Stimulated activated CD4-positive, alpha-beta T cell treated with anti-CD3 and anti-CD28 coated beads, TNF-alpha, amount 100 ng/mL, for 4 hours (primary cell): ENCODE data around the gene ARHGAP27.
"Not testable (repeated sequence)": the region's sequence is repeated elsewhere in the genome, so short reads cannot be mapped to it uniquely, and the experiment has no call there.

Source experiments
- DNase-seq, 3 experiments: peaks; one replicate each; pipeline ENCODE4 v3.0.0-alpha.2; 2020; ENCODE audit warnings: low read depth in 3 of 3

The ARHGAP27 gene

DNA sequence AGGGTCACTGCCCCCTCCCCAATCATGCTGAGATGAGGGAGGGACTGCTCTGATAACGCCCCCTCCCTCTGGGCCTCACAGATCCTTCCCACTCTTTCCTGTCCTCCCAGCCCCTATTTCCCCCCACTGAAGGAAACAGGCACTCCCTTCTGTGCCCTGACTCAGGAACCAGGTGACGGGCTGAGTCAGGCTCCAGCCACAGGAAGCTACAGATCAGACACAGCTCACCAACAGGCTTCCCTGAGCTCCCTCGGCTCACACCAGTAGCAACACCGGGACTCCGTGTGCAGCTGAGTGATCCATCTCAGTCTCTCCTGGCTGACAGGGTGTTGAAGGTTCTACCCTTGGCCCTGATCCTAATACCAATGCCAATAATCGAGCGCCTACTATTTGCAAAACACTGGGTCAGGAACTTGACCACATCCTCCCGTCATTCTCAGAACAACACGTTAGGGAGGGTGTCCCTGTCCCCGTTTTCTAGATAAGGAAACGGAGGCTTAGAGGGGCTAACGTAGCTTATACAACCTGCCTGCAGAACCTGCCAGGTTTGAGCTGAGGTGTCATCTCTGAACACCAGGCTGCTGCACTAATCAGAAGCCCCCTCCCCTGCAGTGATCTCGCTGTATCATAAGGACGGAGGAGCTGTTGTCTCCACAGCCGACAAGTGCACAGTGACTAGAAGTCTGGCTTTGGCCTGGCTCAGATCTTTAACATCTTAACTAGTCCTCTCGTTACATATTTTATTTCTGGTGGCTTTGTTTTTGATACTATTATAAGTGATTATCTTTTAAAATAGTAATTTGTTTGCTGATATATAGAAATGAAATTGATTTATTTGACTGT lies 13.5 kb upstream of the ARHGAP27 start:
- DNase-seq, result not testable (repeated sequence)

DNA sequence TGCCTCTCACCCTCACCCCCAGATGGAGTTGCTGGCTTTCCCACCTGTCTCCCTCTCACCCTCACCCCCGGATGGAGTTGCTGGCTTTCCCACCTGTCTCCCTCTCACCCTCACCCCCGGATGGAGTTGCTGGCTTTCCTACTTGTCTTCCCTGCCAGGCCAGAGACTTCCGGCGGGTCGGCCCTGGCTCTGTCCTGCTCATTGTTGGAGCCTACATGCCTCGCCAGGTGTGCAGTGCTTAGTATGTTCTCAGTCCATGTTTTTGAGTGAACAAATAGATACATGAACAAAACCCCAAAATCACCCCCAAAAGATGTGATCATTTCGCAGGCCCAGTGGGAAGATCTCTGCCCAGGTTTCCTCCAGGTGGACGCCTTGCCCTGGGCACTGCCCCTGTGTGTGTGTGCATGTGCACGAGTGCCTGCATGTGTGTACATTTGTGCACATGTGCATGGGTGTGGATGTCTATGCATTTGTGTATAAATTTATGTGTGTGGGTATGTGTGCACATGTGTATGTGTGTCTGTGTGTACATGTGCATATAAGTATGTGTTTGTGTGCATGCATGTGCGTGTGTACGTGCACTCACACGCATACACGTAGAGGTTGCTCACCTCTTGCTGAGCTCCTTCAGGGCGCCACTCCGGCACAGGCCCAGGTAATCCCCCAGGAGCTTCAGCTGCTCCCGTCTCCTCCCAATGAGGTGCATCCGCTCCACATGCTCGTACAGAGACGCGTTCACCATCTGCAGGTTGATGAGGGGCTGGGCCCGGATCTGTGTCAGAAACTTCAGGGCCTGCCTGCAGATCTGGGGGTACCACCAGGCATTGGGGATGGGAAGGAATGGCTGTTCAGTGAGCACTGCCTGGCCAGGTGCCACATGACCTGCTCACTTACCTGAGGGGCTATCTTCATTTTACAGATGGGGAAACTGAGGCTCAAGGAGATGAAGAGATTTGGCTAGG lies 12.5 kb upstream of the ARHGAP27 start:
- DNase-seq, result not testable (repeated sequence)

DNA sequence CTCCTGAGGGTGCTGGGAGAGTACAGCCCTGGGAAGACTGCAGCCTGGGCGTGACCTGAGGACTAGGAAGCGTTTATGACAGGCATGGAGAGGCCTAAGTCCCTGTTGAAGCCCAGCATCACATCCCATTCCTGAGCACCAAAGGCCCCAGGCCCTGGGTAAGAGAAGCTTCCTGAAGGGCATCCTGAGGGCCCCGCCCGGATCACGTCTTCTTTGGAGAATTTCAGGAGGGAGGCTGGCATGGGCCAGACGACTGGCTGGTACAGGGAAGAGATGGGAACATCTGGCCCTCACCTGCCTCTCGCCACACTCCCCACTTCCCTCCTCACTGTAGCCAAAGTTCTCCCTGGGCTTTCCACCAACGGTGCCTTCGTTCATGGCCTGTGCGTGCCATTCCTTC lies 11.6 kb upstream of the ARHGAP27 start:
- DNase-seq, result not testable (repeated sequence)

DNA sequence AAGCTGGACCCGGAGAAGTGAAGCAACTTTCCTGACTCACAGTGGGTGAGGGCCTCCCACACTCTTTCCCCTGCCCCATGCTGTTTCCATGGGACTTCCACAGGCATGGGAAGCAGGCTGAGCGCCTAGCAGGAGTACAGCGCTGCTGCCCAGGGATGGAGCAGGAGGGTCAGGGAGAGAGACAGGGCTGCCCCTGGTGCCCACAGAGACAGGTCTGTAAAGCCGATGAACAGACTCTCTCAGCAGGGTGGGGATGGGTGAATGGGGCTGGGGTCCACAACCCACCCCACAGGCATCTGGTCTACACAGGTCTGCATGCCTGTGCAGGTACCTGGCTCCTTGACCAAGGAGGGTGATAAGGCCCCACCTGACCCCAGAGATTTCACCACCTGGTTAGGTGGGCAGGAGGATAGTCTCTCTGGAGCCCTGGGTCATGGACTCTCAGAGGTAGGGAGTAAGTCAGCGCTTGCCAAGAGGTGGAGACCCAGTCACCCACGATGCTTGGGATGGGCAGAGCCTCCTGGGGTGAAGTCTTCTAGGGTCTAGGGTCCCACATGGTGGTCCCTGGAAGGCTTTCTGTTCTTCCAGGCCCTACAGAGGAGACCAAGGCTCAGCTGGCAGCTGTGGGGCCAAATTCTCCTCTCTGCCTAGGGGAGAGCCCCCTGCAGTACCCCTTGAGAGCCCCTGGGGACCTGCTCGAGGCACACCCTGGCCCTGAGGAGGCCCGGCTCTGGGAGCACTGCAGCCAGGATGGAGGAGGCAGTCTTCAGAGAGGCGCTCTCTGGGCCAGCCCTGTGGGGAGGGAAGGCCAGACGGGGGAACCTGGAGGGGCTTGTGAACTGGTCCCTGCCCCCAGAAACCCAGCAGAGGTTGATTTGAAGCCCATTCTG lies 10.9 kb upstream of the ARHGAP27 start:
- DNase-seq, result not testable (repeated sequence)

DNA sequence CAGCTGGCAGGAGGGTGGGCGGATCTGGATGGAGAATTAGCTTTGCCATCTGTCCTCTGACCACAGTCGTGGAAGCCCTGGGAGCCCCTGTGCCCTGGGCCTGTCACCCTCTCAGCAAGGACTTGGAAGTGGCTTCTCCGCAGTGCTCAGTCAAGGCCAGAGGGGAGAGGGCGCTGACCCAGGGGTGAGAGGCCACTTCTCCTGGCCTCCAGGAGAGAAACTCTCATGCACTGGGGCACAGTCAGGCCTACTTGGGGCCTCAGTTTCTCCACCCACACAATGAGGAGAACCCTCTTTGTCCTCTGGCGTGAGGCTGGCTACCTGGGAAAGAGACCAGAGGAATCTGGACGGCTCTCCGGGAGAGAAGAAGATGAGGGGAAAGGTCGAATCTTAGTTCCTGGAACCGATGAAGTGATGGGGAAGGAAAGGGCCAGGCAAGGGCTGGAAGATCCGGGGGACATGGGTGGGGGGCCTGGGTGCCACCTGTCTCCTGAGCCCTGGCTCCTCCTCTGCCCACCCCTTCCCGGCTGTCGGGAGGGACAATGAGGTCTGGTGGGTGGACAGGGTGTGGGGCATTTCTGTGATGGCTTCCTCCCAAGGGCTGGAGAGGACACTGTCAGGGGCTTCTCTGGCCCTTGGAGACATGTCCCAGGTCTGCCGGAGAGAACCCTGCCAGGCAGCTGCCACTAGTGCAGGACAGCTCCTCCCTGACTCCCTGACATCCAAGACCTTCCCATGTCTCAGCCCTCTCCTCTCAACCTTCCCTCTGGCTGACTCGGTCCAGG lies 9.0 kb upstream of the ARHGAP27 start:
- no peak for DNase-seq

DNA sequence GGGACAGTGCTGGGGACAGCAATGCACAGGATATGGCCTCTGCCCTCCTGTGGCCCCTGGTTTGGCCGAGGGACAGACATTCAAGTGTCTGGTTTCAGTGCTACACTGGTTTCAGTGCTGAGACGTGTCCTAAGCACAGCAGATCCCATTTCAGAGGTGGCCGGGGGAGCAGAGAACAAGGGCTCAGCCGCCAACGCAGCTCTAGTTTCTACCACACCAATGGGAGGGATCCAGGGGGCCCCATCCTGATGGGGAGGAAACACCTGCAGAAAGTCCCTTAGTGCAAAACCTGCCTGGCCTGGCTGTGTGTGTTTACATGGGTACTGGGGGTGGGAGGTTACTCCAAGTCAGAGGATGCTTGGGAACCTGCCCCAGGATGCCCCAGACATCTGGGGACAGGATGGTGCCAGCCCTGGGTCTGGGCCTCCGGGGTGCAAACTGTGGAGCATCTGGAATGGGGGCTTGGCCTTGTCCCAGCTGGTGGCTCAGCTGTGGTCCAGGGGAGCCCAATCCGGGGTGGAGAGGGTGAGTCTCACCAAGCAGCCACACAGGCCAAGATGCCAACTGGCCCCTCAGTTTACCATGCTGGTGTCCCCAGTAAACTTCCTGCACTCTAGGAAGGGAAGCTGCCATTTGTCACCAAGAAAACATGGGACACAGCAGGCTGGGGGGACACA lies 8.3 kb upstream of the ARHGAP27 start:
- not testable (repeated sequence) for DNase-seq

DNA sequence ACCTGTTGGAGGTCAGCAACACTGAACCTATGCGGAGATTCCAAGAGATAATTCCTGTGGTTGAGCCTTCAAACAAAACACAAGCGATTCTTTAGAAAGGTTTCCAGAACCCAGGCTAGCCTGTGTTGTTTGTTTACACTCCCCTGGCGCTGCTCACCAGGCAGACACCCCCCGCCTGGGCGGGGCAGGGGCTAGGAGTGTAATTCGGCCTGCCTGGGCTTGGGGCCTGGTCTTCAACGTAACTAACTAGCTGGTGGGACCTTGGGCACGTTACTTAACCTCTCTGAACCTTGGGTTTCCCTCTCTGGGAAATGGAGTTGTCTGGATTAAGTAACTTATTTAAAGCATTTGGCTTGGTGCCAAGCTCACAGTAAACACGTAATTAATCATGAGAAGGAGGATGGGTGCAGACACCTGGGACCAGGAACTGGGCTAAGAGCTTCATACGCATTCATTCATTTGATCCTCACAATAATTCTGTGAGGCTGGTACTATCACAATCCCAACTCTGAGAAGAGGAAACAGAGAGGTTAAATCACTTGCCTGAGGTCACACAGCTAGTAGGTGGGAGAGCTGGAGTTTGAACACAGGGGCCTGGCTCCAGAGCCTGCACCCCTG lies 7.6 kb upstream of the ARHGAP27 start:
- DNase-seq, result no peak

DNA sequence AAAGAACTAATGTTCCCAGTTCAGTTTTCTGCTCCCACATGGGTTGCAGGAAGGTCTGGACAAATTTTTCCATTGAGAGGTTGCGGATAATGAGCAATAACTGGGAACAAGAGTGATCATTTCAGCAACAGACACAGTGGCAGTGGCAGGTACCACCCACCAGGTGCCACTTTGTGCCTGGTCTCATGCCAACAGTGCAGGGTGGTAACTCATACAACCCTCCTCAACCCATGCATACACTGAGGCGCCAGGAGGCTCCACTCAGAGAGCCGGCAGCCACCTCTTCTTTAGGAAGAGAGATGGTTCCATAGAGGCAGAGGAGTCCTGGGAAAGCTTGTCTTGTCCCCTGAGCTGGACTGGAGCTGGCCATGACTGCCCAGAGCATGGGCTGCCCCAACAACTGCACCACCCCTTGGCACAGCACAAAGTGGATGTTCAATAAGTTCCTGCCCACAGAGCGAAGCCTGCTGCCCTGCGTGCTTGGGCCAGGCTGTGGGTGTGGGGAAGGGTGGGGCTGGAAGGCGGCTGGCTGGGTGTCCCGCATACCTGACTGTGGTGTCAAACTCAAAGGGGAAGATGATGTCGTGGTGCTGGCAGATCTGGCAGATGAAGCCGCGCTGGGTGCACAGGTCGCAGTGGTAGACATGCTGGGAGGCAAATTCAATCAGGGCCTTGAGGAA lies 6.4 kb upstream of the ARHGAP27 start:
- no peak for DNase-seq

DNA sequence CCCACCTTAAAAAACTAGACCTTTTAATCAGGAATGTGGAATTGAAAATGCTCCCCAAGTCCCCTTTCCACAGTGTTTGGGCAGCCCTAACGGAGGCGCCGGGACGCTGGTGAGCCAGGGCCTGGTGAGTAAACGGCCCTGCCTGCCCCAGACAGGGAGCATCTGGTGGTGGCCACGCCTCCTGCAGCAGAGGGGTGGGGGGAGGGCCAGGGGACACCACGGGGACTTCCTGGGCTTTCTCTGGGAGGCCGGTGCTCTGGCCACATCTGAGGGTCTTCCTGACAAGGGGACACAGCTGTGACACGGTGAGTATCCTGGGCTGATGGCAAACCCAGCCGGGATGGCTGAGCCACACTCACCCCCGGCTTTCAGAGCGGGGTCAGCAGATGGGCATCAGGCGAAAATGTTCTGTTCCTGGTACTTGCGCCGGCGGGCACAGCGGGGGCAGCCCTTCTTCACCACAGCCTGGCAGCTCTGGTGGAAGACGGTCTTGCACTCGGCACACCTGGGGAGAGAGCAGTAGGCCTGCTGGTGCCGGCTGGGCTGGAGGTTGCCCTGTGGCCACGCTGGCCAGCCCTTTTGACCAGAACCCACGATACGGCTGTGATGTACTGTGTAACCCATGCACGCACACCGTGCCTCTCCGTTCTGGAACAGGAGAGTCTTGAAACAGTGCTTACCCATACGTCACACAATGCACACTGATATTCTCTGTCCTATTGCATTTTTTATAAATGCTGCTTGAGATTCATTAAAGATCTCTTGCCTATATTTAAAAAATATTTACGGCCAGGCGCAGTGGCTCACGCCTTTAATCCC lies 5.0 kb upstream of the ARHGAP27 start:
- no peak for DNase-seq

DNA sequence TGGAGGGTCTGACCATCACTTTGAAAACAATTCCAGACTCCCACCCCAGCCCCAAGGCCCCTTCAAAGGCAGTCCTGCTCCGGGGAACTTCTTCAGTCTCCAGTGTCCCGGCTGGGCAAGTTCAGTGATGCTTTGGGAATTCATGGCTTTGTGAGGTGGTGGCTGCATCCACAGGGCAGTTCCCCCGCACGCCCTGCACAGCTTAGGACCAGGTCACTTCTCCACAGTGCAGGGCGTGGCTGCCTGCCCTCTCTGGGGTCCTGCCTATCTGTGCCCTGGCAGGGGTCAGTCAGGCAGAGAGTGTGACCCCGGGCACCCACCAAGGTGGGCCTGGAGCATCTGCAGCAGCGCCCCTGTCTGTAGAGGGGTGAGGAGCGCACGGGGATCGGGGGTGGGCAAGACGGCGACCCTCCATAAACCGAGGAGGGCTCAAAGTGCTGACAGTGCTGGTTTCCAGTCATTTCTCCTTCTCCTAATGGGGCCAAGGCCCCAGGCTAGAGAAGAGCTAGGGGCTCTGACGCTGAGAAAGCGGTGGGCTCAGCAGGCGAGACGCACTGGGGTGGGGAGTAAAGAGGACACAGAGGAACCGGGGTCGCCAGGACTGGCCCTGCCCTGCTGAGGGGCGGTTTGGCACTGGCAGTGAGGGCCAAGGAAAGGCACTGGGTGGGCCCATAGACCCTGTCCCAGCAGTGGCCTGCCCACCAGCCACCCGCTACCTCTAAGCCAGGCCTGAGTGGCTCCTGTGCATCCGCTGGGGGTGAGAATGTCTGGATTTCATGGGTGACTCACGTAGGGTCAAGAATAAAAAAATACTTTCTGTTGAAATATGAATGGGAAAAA lies 4.2 kb upstream of the ARHGAP27 start:
- DNase-seq, result no peak

DNA sequence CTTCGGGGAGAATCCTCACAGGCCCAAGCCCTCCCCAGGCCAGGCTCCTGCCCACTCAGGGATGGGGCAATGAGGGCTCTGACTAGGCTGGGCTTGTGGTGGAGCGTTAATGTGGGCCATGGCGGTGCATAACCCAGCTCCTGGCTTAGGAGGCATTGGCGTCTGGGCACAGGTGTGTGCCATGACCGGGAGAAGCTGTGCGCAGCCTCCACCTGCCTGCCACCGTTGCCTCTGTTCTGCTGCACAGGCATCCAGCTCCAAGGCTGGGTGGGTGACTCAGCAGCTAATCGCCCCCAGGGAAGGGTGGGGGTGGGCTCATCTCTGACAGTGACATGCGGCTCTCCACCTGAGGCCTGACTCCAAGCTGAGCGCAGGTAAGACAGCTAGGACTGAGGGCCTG lies 3.5 kb upstream of the ARHGAP27 start:
- DNase-seq, result no peak

DNA sequence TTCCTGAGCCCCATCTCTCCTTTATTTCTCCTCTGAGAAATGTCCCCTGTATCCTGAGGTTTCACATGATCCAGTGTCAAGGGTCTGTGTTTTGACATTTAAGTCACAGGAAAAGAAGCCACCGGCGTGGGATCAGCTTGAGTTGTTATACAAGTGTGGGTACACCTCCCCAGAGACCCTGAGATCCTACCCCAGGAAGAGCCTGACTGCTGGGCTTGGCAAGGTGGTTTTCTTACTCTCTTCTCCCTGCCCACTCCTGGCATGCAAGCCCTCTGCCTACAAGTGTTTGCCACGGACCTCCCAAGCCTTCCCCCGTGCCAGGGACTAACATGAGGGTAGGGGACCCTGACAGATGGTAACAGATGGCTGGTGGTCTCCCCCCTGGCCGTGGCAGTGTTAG lies 2.8 kb upstream of the ARHGAP27 start:
- no peak for DNase-seq

DNA sequence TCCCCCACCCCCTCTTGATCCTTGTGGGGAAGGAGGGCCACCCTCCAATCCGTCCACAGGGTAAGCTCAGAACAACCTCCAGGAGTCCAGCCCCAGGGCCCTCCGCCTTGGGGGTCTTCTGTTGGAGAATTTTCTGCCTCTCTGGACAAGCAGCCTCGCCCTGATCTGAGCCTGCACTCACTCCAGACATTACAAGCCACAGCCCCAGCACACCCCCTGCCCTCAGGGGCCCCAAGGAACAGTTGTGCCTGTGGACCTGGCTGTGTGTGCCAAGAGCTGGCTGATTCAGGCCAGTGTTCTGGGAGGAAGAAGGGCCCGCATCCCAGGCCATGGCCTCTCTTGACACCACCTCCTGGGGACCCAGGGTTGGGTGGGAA lies 477 bp upstream of the ARHGAP27 start:
- DNase-seq, result no peak

DNA sequence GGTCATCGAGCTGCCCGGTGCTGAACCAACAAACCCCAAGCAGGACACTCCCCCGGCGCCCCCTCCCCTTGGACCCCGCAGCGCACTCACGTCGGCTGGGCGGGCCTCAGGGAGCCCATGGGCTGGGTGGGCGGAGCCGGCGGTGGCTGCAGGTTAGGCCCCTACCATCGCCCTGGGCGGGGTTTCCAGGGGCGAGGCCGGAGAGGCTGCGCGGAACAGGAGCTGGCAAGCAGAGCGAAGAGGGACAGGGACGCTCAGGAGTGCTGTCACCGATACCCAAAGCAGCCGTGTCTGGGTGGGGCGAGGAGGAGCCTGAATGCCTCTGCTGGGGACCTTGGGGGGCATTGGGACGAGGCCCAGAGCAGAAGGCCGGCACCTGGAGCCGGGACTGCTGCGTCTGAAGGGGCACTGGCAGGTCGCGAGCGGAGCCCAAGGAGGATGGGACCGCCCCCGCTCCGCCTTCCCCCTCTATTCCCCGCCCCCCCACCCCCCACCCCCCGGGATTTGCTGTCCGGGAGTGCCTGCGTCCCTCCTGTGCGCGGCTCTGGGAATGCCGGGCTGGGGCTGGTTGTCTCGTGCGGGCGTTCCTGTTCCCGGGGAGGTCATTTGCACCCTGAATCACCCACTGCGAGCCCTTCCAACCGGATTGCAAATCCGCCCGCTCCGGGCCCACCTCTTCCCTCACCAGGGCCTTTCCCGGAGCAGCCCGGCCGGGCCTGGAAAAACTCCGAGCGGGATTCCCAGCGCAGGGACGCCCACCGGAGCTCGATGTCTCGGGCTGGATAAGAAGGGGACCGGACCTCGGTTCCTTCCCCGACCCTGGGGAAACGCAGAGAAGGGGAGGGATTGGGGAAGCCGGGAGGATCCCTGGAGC lies 902 bp downstream of the ARHGAP27 start:
- DNase-seq, result peak; percentile 38 to 50 (median 44)

DNA sequence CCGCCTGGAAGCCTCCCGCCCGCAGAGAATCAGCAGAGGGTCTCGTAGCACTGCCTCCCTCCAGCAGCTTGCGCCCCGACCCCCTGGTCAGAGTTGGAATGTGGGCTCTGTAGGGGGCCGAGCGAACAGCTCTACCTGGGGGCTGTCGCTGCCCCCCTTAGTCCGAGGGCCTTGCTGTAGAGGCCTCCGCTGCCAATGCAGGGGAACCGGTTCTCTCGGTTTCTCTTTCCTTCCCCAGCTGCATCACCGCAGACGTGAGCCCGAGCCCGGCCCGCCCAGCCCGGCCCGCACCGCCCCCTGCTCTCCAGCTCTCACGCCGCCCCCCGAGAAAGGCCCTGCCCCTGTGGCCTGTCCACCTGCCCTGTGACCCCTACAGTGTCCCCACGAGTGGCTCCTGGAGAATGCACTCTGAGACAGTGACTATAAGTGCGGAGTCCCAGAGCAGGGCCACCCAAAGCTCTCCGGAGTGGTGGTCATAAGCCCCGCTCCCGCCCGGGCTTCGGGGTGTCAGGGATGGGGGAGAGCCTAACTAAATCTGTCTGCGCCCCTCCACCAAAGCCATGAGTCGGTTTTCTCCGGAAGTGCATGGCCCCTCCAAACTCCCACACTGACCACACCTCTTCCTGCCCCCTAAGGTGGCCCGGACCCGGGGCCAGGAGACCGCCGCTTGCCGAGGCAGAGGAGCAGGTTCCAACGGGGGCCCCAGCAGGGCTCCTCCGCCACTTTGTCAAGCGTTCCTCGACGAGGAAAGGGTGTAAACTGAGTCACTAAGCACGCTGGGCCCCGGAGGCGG lies 1.7 kb downstream of the ARHGAP27 start:
- no peak for DNase-seq
